Lower leg skin (tissue), 4 donors: ENCODE results near the gene GPATCH2. TPM values are rescaled to one million over a fixed set of nuclear protein-coding genes. Genes with fewer than 3 reads are reported as not detected.

Source experiments
- DNase-seq, 2 donors: peaks; one replicate each; pipeline ENCODE4 v3.0.0-alpha.2; 2019; ENCODE audit warnings: low spot score in 2 of 2
- H3K4me3 ChIP-seq: fragments of 200-600 bp; sonication (generic); 2 replicates; pipeline ENCODE4 v1.5.1; 2017; ENCODE audit warnings: mild to moderate bottlenecking, low read depth; ENCODE audit not compliant: poor library complexity, severe bottlenecking
- POLR2A ChIP-seq, 2 donors: fragments of 450-650 bp; IDR thresholded peaks; one replicate each; pipeline ENCODE4 v1.6.1; 2016 to 2017; ENCODE audit warnings: antibody characterized with exemption in 2 of 2, mild to moderate bottlenecking in 1 of 2, moderate library complexity in 1 of 2
- WGBS, 2 donors: methylation state at CpG; one replicate each; pipeline ENCODE4 v1.1.5; 2018; 5-methylcytosine and 5-hydroxymethylcytosine counted together
- intact Hi-C: fragments of 100-400 bp; cut with DNase I; formaldehyde crosslinking; loops from one replicate; pipeline ENCODE4 v1.15.0; 2023; ENCODE audit warnings: low total_unique reads
- total RNA-seq, 4 donors: library from RNA; depleted of rRNA; stranded (reverse); fragments of >200 nt; gene quantifications; one replicate each; pipeline ENCODE4 v1.1.0, GENCODE V29; 2016
- TF ChIP-seq, protein P1 (sequence below), 3 donors: fragments of 450-650 bp; IDR thresholded peaks; one replicate each; pipeline ENCODE4 v1.5.1; 2016; ENCODE audit warnings: antibody characterized with exemption in 3 of 3, mild to moderate bottlenecking in 3 of 3, moderate library complexity in 2 of 3

The GPATCH2 gene
- total RNA-seq, 4 donors from 2014 or later: 8.7 to 11.7 (median 9.2) TPM

DNA sequence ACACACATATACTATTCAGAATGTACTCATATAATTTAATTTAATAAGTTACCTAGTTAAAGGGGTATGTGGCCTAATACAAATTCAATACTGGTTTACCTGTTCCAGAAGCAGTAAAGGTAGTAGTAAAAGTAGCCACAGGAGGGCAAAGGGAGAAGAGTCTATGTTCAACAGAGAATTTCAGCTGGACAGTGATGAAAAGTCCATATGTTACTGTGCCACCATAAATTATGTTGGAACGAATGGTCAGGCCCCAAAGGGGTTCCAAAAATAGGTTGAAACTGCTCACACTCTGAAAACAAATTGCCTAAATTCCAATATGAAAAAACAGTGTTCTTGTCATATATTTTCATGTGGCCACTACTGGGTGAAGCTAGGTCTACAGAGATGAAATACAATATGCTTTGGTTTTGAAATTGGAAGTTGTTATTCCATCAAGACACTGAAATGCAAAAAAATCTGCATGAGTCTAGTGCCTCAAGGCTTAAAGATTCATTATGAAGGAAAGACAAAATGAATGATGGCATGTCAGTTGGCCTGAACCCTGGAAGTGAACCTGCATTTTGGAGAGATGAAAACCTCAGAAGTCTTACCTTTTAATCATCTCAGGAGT, 78.4 kb downstream of the GPATCH2 start:
- intact Hi-C loops: no loop called here
- WGBS, 2 donors: 74 to 83% methylated on average over 1 of the region's 1 CpG
- no peak overlapping the region for H3K4me3 ChIP-seq
- TF ChIP-seq, protein P1, sequence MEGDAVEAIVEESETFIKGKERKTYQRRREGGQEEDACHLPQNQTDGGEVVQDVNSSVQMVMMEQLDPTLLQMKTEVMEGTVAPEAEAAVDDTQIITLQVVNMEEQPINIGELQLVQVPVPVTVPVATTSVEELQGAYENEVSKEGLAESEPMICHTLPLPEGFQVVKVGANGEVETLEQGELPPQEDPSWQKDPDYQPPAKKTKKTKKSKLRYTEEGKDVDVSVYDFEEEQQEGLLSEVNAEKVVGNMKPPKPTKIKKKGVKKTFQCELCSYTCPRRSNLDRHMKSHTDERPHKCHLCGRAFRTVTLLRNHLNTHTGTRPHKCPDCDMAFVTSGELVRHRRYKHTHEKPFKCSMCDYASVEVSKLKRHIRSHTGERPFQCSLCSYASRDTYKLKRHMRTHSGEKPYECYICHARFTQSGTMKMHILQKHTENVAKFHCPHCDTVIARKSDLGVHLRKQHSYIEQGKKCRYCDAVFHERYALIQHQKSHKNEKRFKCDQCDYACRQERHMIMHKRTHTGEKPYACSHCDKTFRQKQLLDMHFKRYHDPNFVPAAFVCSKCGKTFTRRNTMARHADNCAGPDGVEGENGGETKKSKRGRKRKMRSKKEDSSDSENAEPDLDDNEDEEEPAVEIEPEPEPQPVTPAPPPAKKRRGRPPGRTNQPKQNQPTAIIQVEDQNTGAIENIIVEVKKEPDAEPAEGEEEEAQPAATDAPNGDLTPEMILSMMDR (IDR thresholded peaks at IDR 0.05): no peak
- no peak for TF ChIP-seq POLR2A (IDR thresholded peaks at IDR 0.05)
- DNase-seq: no peak

DNA sequence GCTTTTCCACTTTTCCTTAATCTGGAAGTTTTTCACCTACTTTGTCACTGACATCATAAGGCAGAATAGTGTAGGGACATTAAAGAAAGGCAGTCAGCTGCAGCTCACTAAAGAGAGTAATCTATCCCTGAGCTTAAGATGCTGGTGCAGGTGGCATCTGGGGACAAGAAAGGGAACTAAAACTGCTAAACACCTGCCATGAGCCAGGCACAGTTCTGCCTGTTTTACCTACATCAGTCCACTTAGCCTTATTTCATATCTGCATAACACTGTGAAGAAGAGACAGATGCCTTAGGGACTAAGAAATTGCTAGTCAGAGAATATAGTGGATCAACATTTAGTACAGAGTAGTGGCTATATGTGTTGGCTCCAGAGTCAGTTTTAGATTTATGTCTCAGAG, 88.1 kb downstream of the GPATCH2 start:
- DNase-seq: no peak
- intact Hi-C loops: no loop called here
- TF ChIP-seq POLR2A (IDR thresholded peaks at IDR 0.05): no peak
- TF ChIP-seq, protein P1 (IDR thresholded peaks at IDR 0.05): no peak
- no peak overlapping the region for H3K4me3 ChIP-seq

DNA sequence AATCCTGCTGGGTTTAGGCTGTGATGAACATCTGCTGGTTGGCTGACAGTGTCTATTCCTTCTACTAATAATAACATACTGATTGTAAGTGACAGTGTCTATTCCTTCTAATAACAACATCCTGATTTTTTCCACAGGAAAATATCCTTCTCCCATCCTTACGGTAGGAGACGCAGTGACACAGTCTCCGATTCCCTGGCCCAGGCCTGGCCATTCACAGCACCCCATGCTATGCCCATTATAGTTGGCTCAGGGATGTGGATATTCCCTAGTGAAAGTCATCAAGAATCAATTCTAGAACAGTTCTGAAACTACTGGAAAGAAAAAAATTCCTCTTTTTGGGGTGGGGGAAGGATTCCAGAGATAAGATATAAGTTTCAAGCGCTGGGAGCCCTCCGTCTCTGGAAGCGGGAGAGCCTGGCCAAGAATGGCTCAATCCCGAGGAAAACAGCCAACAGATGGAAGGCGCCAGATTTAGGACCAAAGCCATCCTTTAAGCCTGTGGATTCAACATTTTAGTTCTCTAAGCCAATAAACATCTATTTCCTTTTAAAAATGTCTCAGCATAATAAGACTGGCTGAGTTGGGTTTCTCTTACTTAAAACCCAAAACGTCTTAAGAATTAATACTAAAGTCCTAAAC, 88.6 kb downstream of the GPATCH2 start:
- 90 to 91% methylated on average over 9 of the region's 9 CpGs for WGBS, 2 donors
- H3K4me3 ChIP-seq: no peak overlapping the region
- no peak for DNase-seq
- TF ChIP-seq, protein P1 (IDR thresholded peaks at IDR 0.05): no peak
- intact Hi-C loops: no loop called here

DNA sequence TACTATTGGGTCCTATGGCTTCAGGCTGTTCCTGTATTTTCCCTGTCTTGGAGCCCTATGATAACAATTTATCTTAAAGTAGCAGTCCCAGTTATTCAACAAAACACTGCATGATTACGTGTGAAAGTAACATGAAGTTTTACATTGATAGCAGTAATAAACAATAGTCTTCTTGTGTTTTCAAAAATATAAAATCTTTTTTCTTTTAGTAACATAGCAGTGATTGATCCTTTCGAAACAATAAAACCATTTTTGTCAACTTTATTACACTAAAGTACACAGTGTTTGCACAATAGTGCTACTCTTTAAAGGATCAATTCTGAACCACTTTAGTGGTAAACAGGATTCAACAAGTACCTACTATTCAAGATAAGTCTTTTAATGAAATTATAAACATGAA, 90.6 kb downstream of the GPATCH2 start:
- intact Hi-C loops: no loop called here
- 82 to 87% methylated on average over 2 of the region's 2 CpGs for WGBS, 2 donors

DNA sequence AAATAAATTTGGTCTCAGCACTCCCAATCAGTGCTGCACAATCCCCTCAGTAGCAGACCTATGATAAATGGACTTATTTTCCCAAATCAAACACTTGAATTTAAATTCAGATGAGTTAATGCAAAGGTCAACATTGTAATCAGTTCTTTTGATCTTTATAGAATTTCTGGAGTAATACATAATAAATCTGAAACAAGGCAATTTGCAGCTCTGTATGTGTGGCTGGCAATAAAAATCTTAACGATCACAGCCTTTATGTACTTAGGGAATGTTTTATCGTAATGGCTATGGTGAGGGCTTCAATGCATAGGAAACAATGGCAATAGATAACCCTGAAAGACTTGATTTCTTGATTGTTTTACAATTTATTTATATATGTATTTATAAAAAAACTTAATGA, 91.4 kb downstream of the GPATCH2 start:
- no peak for DNase-seq
- no peak for TF ChIP-seq POLR2A (IDR thresholded peaks at IDR 0.05)
- TF ChIP-seq, protein P1 (IDR thresholded peaks at IDR 0.05): no peak
- intact Hi-C loops: no loop called here
- 77 to 87% methylated on average over 2 of the region's 2 CpGs for WGBS, 2 donors
- no peak overlapping the region for H3K4me3 ChIP-seq

More for the DNA sequence above, 90.6 kb downstream of the GPATCH2 start:
- no peak for TF ChIP-seq POLR2A (IDR thresholded peaks at IDR 0.05)
- TF ChIP-seq, protein P1 (IDR thresholded peaks at IDR 0.05): no peak
- DNase-seq: no peak
- no peak overlapping the region for H3K4me3 ChIP-seq
